ENCODE data around the gene GALK1. TPM values are rescaled to one million over a fixed set of nuclear protein-coding genes. Genes with fewer than 3 reads are reported as not detected.

The GALK1 gene
- total RNA-seq, 4 donors from 2014 or later, result 13.7 to 23.2 (median 20.4) TPM

GRCh38 chr17:75757086-75757681 is 7.8 kb downstream of the GALK1 start:
- Histone ChIP-seq H3K9me3 (no peaks in the 10 kb centered on the region), H3K27me3 (no peaks in the 10 kb centered on the region), H3K36me3 (peaks cover 0 to 86% of the 10 kb centered on the region in 2 donors), H3K4me1 (peaks cover 0 to 25% (median 12%) of the 10 kb centered on the region in 3 donors), H3K27ac (no peak overlapping the region), H3K4me3 (no peak overlapping the region)
- WGBS, 2 donors (ENCODE audit: low coverage in 1 of 2), result no CpG with 5 or more reads among the region's 21 CpGs
- TF ChIP-seq, protein P1, sequence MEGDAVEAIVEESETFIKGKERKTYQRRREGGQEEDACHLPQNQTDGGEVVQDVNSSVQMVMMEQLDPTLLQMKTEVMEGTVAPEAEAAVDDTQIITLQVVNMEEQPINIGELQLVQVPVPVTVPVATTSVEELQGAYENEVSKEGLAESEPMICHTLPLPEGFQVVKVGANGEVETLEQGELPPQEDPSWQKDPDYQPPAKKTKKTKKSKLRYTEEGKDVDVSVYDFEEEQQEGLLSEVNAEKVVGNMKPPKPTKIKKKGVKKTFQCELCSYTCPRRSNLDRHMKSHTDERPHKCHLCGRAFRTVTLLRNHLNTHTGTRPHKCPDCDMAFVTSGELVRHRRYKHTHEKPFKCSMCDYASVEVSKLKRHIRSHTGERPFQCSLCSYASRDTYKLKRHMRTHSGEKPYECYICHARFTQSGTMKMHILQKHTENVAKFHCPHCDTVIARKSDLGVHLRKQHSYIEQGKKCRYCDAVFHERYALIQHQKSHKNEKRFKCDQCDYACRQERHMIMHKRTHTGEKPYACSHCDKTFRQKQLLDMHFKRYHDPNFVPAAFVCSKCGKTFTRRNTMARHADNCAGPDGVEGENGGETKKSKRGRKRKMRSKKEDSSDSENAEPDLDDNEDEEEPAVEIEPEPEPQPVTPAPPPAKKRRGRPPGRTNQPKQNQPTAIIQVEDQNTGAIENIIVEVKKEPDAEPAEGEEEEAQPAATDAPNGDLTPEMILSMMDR (IDR thresholded peaks at IDR 0.05), result no peak
- TF ChIP-seq POLR2AphosphoS5 (IDR thresholded peaks at IDR 0.05) (no peak), POLR2A (IDR thresholded peaks at IDR 0.05) (no peak), EP300 (IDR thresholded peaks at IDR 0.05) (no peak)
- no peak for ATAC-seq

GRCh38 chr17:75756451-75757085 is 8.4 kb downstream of the GALK1 start:
- TF ChIP-seq POLR2AphosphoS5 (IDR thresholded peaks at IDR 0.05) (no peak), POLR2A (IDR thresholded peaks at IDR 0.05) (no peak)
- Histone ChIP-seq H3K4me3 (no peak overlapping the region), H3K27ac (no peak overlapping the region), H3K36me3 (peaks cover 0 to 90% of the 10 kb centered on the region in 2 donors), H3K9me3 (no peaks in the 10 kb centered on the region), H3K27me3 (no peaks in the 10 kb centered on the region), H3K4me1 (peaks cover 0 to 25% (median 12%) of the 10 kb centered on the region in 3 donors)
- ATAC-seq, result no peak
- WGBS, 2 donors (ENCODE audit: low coverage in 1 of 2), result no CpG with 5 or more reads among the region's 29 CpGs

DNA sequence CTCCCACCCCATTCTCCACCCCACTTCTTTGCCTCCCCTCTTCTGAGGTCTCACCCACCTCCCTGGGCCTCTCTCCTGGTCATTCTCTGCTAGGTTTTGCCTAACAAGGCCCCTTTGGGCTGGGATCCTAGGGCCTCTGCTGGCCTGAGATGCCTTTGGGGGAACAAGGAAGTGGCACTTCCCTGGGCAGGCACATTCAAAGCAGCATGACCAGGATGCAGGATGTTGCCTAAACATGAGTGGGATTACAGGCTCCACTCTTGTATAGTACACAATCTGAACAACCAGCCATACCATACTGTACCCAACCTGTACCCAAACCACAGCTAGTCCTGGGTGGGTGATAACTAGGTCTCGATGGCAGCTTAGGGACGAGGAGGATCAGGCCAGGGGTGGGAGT is 9.0 kb downstream of the GALK1 start:
- no peak overlapping the region for H3K4me3 ChIP-seq
- WGBS, 2 donors (ENCODE audit: low coverage in 1 of 2), result no CpG with 5 or more reads among the region's 2 CpGs
- no peaks in the 10 kb centered on the region for H3K27me3 ChIP-seq
- peaks cover 0 to 93% of the 10 kb centered on the region in 2 donors for H3K36me3 ChIP-seq
- H3K4me1 ChIP-seq, result peaks cover 0 to 25% (median 12%) of the 10 kb centered on the region in 3 donors
- H3K9me3 ChIP-seq, result no peaks in the 10 kb centered on the region
- H3K27ac ChIP-seq, result no peak overlapping the region
- TF ChIP-seq, protein P1 (IDR thresholded peaks at IDR 0.05), result no peak
- no peak for TF ChIP-seq POLR2A (IDR thresholded peaks at IDR 0.05)
- no peak for TF ChIP-seq EP300 (IDR thresholded peaks at IDR 0.05)
- no peak for TF ChIP-seq POLR2AphosphoS5 (IDR thresholded peaks at IDR 0.05)
- no peak for ATAC-seq

GRCh38 chr17:75755205-75755901 is 9.6 kb downstream of the GALK1 start:
- ATAC-seq, result no peak
- no peak overlapping the region for H3K27ac ChIP-seq
- H3K4me1 ChIP-seq, result peaks cover 0 to 25% (median 12%) of the 10 kb centered on the region in 3 donors
- H3K4me3 ChIP-seq, result no peak overlapping the region
- peaks cover 0 to 96% of the 10 kb centered on the region in 2 donors for H3K36me3 ChIP-seq
- no peaks in the 10 kb centered on the region for H3K27me3 ChIP-seq
- no peaks in the 10 kb centered on the region for H3K9me3 ChIP-seq
- TF ChIP-seq POLR2AphosphoS5 (IDR thresholded peaks at IDR 0.05), result no peak
- TF ChIP-seq EP300 (IDR thresholded peaks at IDR 0.05), result no peak
- TF ChIP-seq POLR2A (IDR thresholded peaks at IDR 0.05), result no peak
- TF ChIP-seq, protein P1 (IDR thresholded peaks at IDR 0.05), result no peak
- WGBS, 2 donors (ENCODE audit: low coverage in 1 of 2), result 60% methylated on average over 1 of the region's 20 CpGs; no CpG with 5 or more reads in 1 of the 2 donors

GRCh38 chr17:75754378-75755204 is 10.4 kb downstream of the GALK1 start:
- Histone ChIP-seq H3K9me3 (no peaks in the 10 kb centered on the region), H3K4me3 (peak overlapping the region in 1 of 2 donors; percentile 57), H3K27ac (peak overlapping the region in 2 of 4 donors; percentile 65 to 83), H3K36me3 (peaks cover 0 to 93% of the 10 kb centered on the region in 2 donors), H3K27me3 (no peaks in the 10 kb centered on the region), H3K4me1 (peaks cover 0 to 32% (median 12%) of the 10 kb centered on the region in 3 donors)
- 61% methylated on average over 14 of the region's 27 CpGs; no CpG with 5 or more reads in 1 of the 2 donors for WGBS, 2 donors (ENCODE audit: low coverage in 1 of 2)
- ATAC-seq, result no peak
- TF ChIP-seq, protein P1 (IDR thresholded peaks at IDR 0.05), result no peak
- TF ChIP-seq POLR2A (IDR thresholded peaks at IDR 0.05), result no peak
- TF ChIP-seq POLR2AphosphoS5 (IDR thresholded peaks at IDR 0.05), result no peak
- TF ChIP-seq EP300 (IDR thresholded peaks at IDR 0.05), result no peak

Measured in gastroesophageal sphincter (tissue), 4 donors.